K562 (cell line): ENCODE data around the gene NDOR1. TPM values are rescaled to one million over a fixed set of nuclear protein-coding genes. Genes with fewer than 3 reads are reported as not detected.
A peak's percentile ranks its signal among the peaks of the same experiment; 100 is the strongest.

Source experiments
- BDP1 ChIP-seq: IDR thresholded peaks from 3 replicates; pipeline ENCODE4 v1.6.1; 2011; ENCODE audit not compliant: insufficient read length, insufficient read depth
- MAZ ChIP-seq, 2 experiments: fragments of 450-650 bp in 1 of 2; sonication (generic) in 1 of 2; formaldehyde crosslinking; IDR thresholded peaks in 1 of 2; conservative IDR thresholded peaks in 1 of 2; 2 replicates each; pipeline versions ENCODE4 v1.4.0 to v1.5.0; 2020; ENCODE audit warnings: mild to moderate bottlenecking in 1 of 2, missing genetic modification reagents in 1 of 2
- NR1H2 ChIP-seq: sonication (generic); formaldehyde crosslinking; IDR thresholded peaks from 2 replicates; pipeline ENCODE4 v1.4.0; 2020; ENCODE audit warnings: mild to moderate bottlenecking, missing genetic modification reagents
- SETDB1 ChIP-seq: IDR thresholded peaks from one replicate; pipeline ENCODE4 v1.6.1; 2012; ENCODE audit warnings: low read length, control low read depth, inconsistent platforms
- SMAD2 ChIP-seq: fragments of 150-350 bp; IDR thresholded peaks from 2 replicates; pipeline ENCODE4 v1.6.1; 2014; ENCODE audit warnings: low read depth, mild to moderate bottlenecking, low read length
- SUPT5H ChIP-seq: fragments of 450-650 bp; IDR thresholded peaks from 2 replicates; pipeline ENCODE4 v1.6.1; 2016
- TEAD4 ChIP-seq, 2 experiments: sonication (generic) in 1 of 2; formaldehyde crosslinking in 1 of 2; IDR thresholded peaks; 2 replicates each; pipeline versions ENCODE4 v1.6.1 to v1.8.0; 2012 to 2022; ENCODE audit warnings: borderline replicate concordance in 1 of 2, inconsistent platforms in 1 of 2, low read length in 1 of 2, mild to moderate bottlenecking in 1 of 2, missing genetic modification reagents in 1 of 2
- ZNF232 ChIP-seq: sonication (generic); formaldehyde crosslinking; IDR thresholded peaks from 2 replicates; pipeline ENCODE4 v1.8.0; 2022; ENCODE audit warnings: mild to moderate bottlenecking, missing genetic modification reagents
- ZNF318 ChIP-seq, 2 experiments: fragments of 450-650 bp; IDR thresholded peaks; 2 replicates each; pipeline ENCODE4 v1.6.1; 2016; ENCODE audit warnings: mild to moderate bottlenecking in 2 of 2, borderline replicate concordance in 1 of 2, low read depth in 1 of 2, moderate library complexity in 1 of 2
- ZNF75A ChIP-seq: fragments of 450-650 bp; formaldehyde crosslinking; IDR thresholded peaks from 2 replicates; pipeline ENCODE4 v1.4.0; 2020; ENCODE audit warnings: mild to moderate bottlenecking
- ZNF76 ChIP-seq: fragments of 250-450 bp; sonication (Bioruptor Pico); IDR thresholded peaks from 2 replicates; pipeline ENCODE4 v1.4.0; 2020; ENCODE audit warnings: mild to moderate bottlenecking, moderate library complexity, borderline replicate concordance
- ZSCAN29 ChIP-seq: fragments of 450-650 bp; IDR thresholded peaks from 2 replicates; pipeline ENCODE4 v1.6.1; 2017
- polyA plus RNA-seq, 8 experiments: library from polyadenylated mRNA; depleted of rRNA in 4 of 8; stranded (reverse) in 5 of 8; unstranded in 3 of 8; fragments of >200 nt; fragmentation: Nextera tagmentation in 2 of 8; fragmentation: Illumina TruSeq in 1 of 8; extraction: Ambion mirVana in 2 of 8; extraction: Trizol in 1 of 8; gene quantifications; 2 replicates each; pipeline versions ENCODE4 v1.2.1 to v1.2.3, GENCODE V29; 2011 to 2014; ENCODE audit warnings: inconsistent platforms in 1 of 8, missing spikeins in 1 of 8
- total RNA-seq, 7 experiments: library from RNA; depleted of rRNA in 6 of 7; stranded (reverse); fragments of >200 nt in 6 of 7; fragmentation: Illumina TruSeq in 2 of 7; extraction: Trizol in 2 of 7; gene quantifications; 2 replicates each; pipeline versions ENCODE4 v1.2.1 to v1.2.3, GENCODE V29; 2011 to 2021; ENCODE audit warnings: low replicate concordance in 1 of 7
- TF ChIP-seq, protein P1 (sequence below): sonication (generic); formaldehyde crosslinking; IDR thresholded peaks from 2 replicates; pipeline ENCODE4 v1.8.0; 2022; ENCODE audit warnings: missing genetic modification reagents, mild to moderate bottlenecking, borderline replicate concordance
- TF ChIP-seq, protein P2 (sequence below): fragments of 450-650 bp; IDR thresholded peaks from 2 replicates; pipeline ENCODE4 v1.6.1; 2018; ENCODE audit not compliant: partially characterized antibody

NDOR1 gene
- total and polyA plus RNA-seq, 9 of the 15 experiments (the other 6 are each of a cell fraction or from before 2014, with no cell fraction given): 0.06 to 36.9 (median 6.9) TPM

- TF ChIP-seq SMAD2 (no peak), NR1H2 (CRISPR knock-in tag) (no peak), ZNF232 (0 out of 2 replicates have a peak, but pooled peaks have one; percentile 57), ZNF76 (no peak), ZSCAN29 (no peak), ZNF75A (CRISPR knock-in tag) (no peak), SETDB1 (no peak), ZNF318 (IDR thresholded peaks at IDR 0.05; ENCODE audit: borderline replicate concordance in 1 of 2, low read depth in 1 of 2) (no peak), TEAD4 (IDR thresholded peaks at IDR 0.05; ENCODE audit: low read length) (no peak), TEAD4 (CRISPR knock-in tag; IDR thresholded peaks at IDR 0.05; ENCODE audit: borderline replicate concordance) (no peak), SUPT5H (peak; percentile 100), MAZ (CRISPR knock-in tag; conservative IDR thresholded peaks at IDR 0.05 in 1 of 2, IDR thresholded peaks at IDR 0.05 in 1 of 2) (peak in 1 of 2 experiments; percentile 42; a peak in 3 of 4 replicates), BDP1 (no peak)
- TF ChIP-seq, protein P1, sequence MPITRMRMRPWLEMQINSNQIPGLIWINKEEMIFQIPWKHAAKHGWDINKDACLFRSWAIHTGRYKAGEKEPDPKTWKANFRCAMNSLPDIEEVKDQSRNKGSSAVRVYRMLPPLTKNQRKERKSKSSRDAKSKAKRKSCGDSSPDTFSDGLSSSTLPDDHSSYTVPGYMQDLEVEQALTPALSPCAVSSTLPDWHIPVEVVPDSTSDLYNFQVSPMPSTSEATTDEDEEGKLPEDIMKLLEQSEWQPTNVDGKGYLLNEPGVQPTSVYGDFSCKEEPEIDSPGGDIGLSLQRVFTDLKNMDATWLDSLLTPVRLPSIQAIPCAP: no peak
- TF ChIP-seq, protein P2, sequence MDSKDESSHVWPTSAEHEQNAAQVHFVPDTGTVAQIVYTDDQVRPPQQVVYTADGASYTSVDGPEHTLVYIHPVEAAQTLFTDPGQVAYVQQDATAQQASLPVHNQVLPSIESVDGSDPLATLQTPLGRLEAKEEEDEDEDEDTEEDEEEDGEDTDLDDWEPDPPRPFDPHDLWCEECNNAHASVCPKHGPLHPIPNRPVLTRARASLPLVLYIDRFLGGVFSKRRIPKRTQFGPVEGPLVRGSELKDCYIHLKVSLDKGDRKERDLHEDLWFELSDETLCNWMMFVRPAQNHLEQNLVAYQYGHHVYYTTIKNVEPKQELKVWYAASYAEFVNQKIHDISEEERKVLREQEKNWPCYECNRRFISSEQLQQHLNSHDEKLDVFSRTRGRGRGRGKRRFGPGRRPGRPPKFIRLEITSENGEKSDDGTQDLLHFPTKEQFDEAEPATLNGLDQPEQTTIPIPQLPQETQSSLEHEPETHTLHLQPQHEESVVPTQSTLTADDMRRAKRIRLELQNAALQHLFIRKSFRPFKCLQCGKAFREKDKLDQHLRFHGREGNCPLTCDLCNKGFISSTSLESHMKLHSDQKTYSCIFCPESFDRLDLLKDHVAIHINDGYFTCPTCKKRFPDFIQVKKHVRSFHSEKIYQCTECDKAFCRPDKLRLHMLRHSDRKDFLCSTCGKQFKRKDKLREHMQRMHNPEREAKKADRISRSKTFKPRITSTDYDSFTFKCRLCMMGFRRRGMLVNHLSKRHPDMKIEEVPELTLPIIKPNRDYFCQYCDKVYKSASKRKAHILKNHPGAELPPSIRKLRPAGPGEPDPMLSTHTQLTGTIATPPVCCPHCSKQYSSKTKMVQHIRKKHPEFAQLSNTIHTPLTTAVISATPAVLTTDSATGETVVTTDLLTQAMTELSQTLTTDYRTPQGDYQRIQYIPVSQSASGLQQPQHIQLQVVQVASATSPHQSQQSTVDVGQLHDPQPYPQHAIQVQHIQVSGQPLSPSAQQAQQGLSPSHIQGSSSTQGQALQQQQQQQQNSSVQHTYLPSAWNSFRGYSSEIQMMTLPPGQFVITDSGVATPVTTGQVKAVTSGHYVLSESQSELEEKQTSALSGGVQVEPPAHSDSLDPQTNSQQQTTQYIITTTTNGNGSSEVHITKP: no peak
Observed at GRCh38 chr9:137240841-137241489, 35.5 kb downstream of the NDOR1 start, which contains the start of gene TUBB4B (continued).
